AG04450 (cell line): ENCODE measurements around the gene IGSF9B. TPM values are rescaled to one million over a fixed set of nuclear protein-coding genes. Genes with fewer than 3 reads are reported as not detected.

Source experiments
- CTCF ChIA-PET: fragments of 300-600, 350-600 bp; formaldehyde crosslinking; extraction: SDS; loops from one replicate; lab custom pipeline; 2022; ENCODE audit warnings: antibody characterized with exemption, inconsistent platforms; lab: Charles Lee
- POLR2A ChIA-PET: fragments of 350-600 bp; formaldehyde crosslinking; extraction: SDS; loops from one replicate; lab custom pipeline; 2021; ENCODE audit warnings: antibody characterized with exemption, inconsistent platforms; lab: Yijun Ruan, JAX
- DNase-seq: peaks from one replicate; pipeline ENCODE4 v3.0.0-alpha.2; 2011; ENCODE audit warnings: low read depth, low spot score
- H3K27ac ChIP-seq: one replicate; pipeline ENCODE4 v1.5.1; 2012; ENCODE audit warnings: low read depth, low read length, control low read depth
- H3K27me3 ChIP-seq: one replicate; pipeline ENCODE4 v1.6.0; 2012; ENCODE audit warnings: low read length; ENCODE audit not compliant: control insufficient read depth, insufficient read depth
- H3K4me3 ChIP-seq: 2 replicates; pipeline ENCODE4 v1.5.1; 2011; ENCODE audit warnings: mild to moderate bottlenecking, low read depth, low read length, control low read depth
- H3K9me3 ChIP-seq: 2 replicates; pipeline ENCODE4 v1.5.1; 2012; ENCODE audit warnings: low read length; ENCODE audit not compliant: control insufficient read depth, insufficient read depth
- polyA plus RNA-seq: library from polyadenylated mRNA; depleted of rRNA; stranded (reverse); fragments of >200 nt; gene quantifications from 2 replicates; pipeline ENCODE4 v1.2.3, GENCODE V29; 2011
- TF ChIP-seq, protein P1 (sequence below): IDR thresholded peaks from 2 replicates; pipeline ENCODE4 v1.5.1; 2011; ENCODE audit warnings: low read depth, low read length, control low read depth, inconsistent platforms

IGSF9B gene
- polyA plus RNA-seq, 1 experiment: not detected

DNA sequence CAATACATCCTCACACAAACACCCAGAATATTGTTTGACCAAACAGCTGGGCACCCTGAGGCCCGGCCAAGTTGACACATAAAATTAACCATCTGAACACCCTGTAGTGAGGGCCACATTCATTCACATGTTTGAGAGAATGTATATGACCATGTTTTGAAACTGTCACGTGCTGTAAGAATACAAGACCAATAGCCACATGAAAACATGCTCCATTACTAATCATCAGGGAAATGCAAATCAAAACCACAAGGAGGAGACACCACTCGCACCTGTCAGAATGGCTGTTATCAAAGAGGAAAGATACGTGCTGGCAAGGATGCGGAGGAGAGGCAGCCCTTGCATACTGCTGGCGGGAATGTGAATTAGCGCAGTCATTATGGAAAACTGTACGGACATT, 38.3 kb upstream of the IGSF9B start:
- no peak overlapping the region for H3K27ac ChIP-seq
- POLR2A ChIA-PET: no interaction called here
- peaks cover 5% of the 10 kb centered on the region for H3K27me3 ChIP-seq
- TF ChIP-seq, protein P1, sequence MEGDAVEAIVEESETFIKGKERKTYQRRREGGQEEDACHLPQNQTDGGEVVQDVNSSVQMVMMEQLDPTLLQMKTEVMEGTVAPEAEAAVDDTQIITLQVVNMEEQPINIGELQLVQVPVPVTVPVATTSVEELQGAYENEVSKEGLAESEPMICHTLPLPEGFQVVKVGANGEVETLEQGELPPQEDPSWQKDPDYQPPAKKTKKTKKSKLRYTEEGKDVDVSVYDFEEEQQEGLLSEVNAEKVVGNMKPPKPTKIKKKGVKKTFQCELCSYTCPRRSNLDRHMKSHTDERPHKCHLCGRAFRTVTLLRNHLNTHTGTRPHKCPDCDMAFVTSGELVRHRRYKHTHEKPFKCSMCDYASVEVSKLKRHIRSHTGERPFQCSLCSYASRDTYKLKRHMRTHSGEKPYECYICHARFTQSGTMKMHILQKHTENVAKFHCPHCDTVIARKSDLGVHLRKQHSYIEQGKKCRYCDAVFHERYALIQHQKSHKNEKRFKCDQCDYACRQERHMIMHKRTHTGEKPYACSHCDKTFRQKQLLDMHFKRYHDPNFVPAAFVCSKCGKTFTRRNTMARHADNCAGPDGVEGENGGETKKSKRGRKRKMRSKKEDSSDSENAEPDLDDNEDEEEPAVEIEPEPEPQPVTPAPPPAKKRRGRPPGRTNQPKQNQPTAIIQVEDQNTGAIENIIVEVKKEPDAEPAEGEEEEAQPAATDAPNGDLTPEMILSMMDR: no peak
- DNase-seq: no peak
- H3K9me3 ChIP-seq: no peaks in the 10 kb centered on the region; the same call in 1 of the 2 replicates
- CTCF ChIA-PET: no interaction called here
- no peak overlapping the region for H3K4me3 ChIP-seq

DNA sequence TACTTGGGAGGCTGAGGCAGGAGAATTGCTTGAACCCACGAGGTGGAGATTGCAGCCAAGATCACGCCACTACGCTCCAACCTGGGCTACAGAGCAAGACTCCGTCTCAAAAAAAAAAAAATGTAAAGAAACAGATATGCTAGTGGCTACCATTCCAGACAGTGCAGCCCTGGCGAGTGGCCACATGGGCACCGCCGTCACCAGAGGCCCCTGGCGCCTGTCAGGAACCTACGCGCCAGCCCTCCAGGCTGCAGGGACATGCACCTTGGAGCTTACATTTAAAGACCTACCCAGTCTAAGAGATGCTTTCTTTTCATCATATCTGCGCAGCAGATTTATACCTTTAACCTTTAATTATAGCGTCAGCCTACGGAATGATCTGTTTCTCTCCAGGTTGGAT, 37.2 kb upstream of the IGSF9B start:
- H3K27me3 ChIP-seq: peaks cover 9% of the 10 kb centered on the region
- no peak overlapping the region for H3K4me3 ChIP-seq
- TF ChIP-seq, protein P1: no peak
- ChIA-PET CTCF (no interaction called here), POLR2A (no interaction called here)
- DNase-seq: no peak
- no peaks in the 10 kb centered on the region; the same call in 1 of the 2 replicates for H3K9me3 ChIP-seq
- H3K27ac ChIP-seq: no peak overlapping the region

DNA sequence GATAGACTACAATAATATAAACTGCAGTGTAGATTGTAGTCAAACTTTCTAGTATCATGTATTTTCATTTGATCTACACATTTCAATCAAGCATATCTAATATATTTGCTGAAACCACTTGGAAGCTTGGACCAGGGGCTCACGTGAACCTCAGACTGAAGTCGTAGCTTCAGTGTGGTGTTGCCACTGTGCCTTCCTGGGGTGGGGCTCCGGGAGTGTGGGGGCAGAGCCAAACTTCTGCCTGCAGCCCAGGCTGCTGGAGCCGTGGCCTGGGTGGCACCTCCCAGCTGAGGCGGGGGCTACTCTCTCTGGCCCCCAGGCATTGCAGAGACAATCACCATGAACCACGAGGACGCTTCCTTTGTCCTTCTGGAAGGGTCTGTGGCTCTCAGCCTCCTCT, 36.3 kb upstream of the IGSF9B start:
- Histone ChIP-seq H3K27me3 (peaks cover 16% of the 10 kb centered on the region), H3K4me3 (no peak overlapping the region), H3K9me3 (no peaks in the 10 kb centered on the region; the same call in 1 of the 2 replicates), H3K27ac (no peak overlapping the region)
- DNase-seq: no peak
- TF ChIP-seq, protein P1: no peak
- ChIA-PET CTCF (no interaction called here), POLR2A (no interaction called here)

DNA sequence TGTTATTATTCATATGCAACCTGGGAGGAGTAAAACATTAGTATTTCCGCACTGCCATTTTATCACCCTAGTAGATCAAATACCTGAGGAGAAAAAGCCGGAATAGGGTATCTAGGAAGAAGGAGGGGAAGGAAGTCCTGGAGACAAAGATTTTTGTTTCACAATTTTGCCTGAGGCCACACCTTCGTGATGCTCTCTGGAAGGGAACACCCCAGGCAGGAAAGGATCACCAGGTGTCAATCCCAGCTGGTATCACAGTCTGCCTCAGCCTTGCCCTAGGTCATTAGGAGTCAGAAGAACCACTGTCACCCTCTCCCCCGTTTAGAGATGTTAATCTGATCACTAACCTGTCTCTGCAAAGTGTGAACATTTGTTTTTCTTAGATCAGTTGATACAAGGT, 35.4 kb upstream of the IGSF9B start:
- CTCF ChIA-PET: no interaction called here
- POLR2A ChIA-PET: no interaction called here
- peaks cover 15% of the 10 kb centered on the region for H3K27me3 ChIP-seq

DNA sequence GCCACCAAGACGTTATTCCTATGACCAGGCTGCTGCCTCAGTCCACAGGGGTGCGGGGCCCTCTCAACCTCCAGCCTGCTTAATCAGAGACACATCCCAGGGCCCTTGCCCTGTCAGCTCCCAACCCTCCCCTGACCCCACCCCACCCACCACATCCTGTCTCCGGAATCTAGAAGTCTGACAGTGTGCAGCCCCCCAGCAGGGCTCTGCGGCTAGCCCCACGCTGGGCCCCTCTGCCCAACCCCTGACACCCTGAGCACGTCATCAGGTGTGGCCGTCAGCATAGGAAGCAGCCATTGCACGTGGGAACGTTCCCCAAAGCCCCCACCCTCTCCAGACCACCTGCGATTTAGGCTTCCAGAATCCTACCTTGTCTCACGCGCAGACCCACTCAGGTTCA, 34.3 kb upstream of the IGSF9B start:
- H3K27ac ChIP-seq: no peak overlapping the region
- CTCF ChIA-PET: no interaction called here
- POLR2A ChIA-PET: no interaction called here
- no peak for DNase-seq
- TF ChIP-seq, protein P1: no peak
- no peak overlapping the region for H3K4me3 ChIP-seq
- H3K27me3 ChIP-seq: peaks cover 15% of the 10 kb centered on the region
- H3K9me3 ChIP-seq: no peaks in the 10 kb centered on the region; the same call in 1 of the 2 replicates

More for the DNA sequence above, 35.4 kb upstream of the IGSF9B start:
- Histone ChIP-seq H3K27ac (no peak overlapping the region), H3K9me3 (no peaks in the 10 kb centered on the region; the same call in 1 of the 2 replicates), H3K4me3 (no peak overlapping the region)
- TF ChIP-seq, protein P1: no peak
- DNase-seq: no peak
